Progenitor cell of endocrine pancreas (in vitro differentiated cells): ENCODE measurements around the gene ADGRA3. TPM values are rescaled to one million over a fixed set of nuclear protein-coding genes. Genes with fewer than 3 reads are reported as not detected.

ENCODE experiments used
- DNase-seq: peaks from one replicate; pipeline ENCODE4 v3.0.0; 2021; ENCODE audit warnings: low spot score; ENCODE audit not compliant: unreplicated experiment
- H3K27ac Mint-ChIP-seq: 2 replicates; pipeline ENCODE4 v1.8.0; 2021; ENCODE audit warnings: mild to moderate bottlenecking, moderate library complexity, mixed read lengths
- H3K27me3 Mint-ChIP-seq: 2 replicates; pipeline ENCODE4 v1.8.0; 2021; ENCODE audit warnings: mixed read lengths
- H3K36me3 Mint-ChIP-seq: 2 replicates; pipeline ENCODE4 v1.8.0; 2022; ENCODE audit warnings: mixed read lengths; ENCODE audit not compliant: insufficient read depth
- H3K4me1 Mint-ChIP-seq: 2 replicates; pipeline ENCODE4 v1.8.0; 2021; ENCODE audit warnings: low read depth, mixed read lengths
- H3K4me3 Mint-ChIP-seq: 2 replicates; pipeline ENCODE4 v1.8.0; 2021; ENCODE audit warnings: low read depth, mild to moderate bottlenecking, moderate library complexity, mixed read lengths
- H3K9me3 Mint-ChIP-seq: 2 replicates; pipeline ENCODE4 v1.8.0; 2021; ENCODE audit warnings: low read depth, mixed read lengths
- total RNA-seq: library from RNA; stranded (reverse); gene quantifications from 2 replicates; pipeline ENCODE4 v1.2.1, GENCODE V29; 2021
- TF ChIP-seq, protein P1 (sequence below): fragments of 200-600 bp; sonication (generic); IDR thresholded peaks from one replicate; pipeline ENCODE4 v1.5.0; 2021; ENCODE audit warnings: antibody characterized with exemption, mild to moderate bottlenecking; ENCODE audit not compliant: unreplicated experiment

Gene ADGRA3
- total RNA-seq, 1 donor from 2014 or later: 127 TPM

DNA sequence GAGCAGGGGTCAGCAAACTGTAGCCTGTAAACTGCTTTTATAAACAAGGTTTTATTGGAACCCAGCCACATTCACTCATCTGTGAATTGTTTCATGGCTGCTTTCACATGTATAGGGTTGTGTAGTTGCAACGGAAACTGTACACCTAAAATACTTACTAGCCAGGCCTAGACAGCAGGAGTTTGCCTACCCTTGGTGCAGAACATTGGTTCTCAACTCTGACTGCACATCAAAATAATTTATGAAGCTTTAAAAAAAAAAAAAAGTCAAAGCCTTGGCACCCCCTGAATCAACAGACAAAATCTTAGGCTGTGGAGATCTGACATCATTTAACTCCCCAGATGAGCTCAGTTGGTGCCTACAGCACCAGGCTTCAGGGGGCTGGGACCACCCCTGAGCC lies 27.8 kb downstream of the ADGRA3 start:
- H3K27me3 Mint-ChIP-seq: no peaks in the 10 kb centered on the region
- peaks cover 6% of the 10 kb centered on the region for H3K36me3 Mint-ChIP-seq
- no peak for DNase-seq
- no peak overlapping the region for H3K4me3 Mint-ChIP-seq
- TF ChIP-seq, protein P1, sequence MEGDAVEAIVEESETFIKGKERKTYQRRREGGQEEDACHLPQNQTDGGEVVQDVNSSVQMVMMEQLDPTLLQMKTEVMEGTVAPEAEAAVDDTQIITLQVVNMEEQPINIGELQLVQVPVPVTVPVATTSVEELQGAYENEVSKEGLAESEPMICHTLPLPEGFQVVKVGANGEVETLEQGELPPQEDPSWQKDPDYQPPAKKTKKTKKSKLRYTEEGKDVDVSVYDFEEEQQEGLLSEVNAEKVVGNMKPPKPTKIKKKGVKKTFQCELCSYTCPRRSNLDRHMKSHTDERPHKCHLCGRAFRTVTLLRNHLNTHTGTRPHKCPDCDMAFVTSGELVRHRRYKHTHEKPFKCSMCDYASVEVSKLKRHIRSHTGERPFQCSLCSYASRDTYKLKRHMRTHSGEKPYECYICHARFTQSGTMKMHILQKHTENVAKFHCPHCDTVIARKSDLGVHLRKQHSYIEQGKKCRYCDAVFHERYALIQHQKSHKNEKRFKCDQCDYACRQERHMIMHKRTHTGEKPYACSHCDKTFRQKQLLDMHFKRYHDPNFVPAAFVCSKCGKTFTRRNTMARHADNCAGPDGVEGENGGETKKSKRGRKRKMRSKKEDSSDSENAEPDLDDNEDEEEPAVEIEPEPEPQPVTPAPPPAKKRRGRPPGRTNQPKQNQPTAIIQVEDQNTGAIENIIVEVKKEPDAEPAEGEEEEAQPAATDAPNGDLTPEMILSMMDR: no peak
- peaks cover 65% of the 10 kb centered on the region for H3K4me1 Mint-ChIP-seq
- peaks cover 5% of the 10 kb centered on the region for H3K9me3 Mint-ChIP-seq
- H3K27ac Mint-ChIP-seq: peak overlapping the region; percentile 22

DNA sequence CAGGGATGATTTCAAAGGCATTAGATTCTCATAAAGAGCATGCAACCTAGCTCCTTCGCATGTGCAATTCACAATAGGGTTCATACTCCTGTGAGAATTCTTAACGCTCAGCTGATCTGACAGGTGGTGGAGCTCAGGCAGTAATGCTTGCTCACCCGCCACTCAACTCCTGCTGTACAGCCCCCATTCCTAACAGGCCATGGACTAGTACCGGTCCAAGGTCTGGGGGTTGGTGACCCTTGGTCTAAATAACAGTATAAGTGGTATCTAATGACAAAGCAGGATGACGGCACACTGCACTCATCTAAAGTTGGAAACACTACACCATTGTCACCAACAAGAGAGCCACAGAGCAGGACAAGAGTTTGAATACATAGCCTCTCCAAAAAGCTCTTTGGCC lies 28.5 kb downstream of the ADGRA3 start:
- H3K4me3 Mint-ChIP-seq: no peak overlapping the region
- H3K27me3 Mint-ChIP-seq: no peaks in the 10 kb centered on the region
- TF ChIP-seq, protein P1: no peak
- DNase-seq: no peak
- peaks cover 5% of the 10 kb centered on the region for H3K9me3 Mint-ChIP-seq
- H3K36me3 Mint-ChIP-seq: peaks cover 6% of the 10 kb centered on the region
- peaks cover 63% of the 10 kb centered on the region for H3K4me1 Mint-ChIP-seq
- no peak overlapping the region for H3K27ac Mint-ChIP-seq

DNA sequence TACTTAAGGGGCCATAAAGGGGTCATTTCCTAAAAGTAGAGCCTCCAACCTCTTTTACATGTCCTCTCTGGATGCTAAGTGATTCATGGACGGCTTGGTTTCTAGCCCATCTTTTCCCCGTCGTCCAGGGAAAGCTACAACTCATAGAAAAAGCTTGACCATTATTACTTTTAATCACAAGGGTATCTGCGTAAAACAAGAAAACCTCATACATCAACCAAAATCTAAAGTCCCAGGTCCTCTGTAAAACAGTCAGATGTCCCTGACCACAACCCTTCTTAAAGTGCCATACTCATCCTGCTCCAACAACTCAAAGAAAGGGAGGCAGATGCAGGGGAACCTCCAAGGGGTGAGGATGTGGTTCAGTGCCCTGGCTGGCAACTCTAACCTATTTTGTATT lies 29.6 kb downstream of the ADGRA3 start:
- TF ChIP-seq, protein P1: no peak
- Mint-ChIP-seq H3K4me1 (peaks cover 60% of the 10 kb centered on the region), H3K9me3 (peaks cover 5% of the 10 kb centered on the region), H3K36me3 (peaks cover 6% of the 10 kb centered on the region), H3K27me3 (no peaks in the 10 kb centered on the region), H3K27ac (no peak overlapping the region), H3K4me3 (no peak overlapping the region)
- DNase-seq: no peak

DNA sequence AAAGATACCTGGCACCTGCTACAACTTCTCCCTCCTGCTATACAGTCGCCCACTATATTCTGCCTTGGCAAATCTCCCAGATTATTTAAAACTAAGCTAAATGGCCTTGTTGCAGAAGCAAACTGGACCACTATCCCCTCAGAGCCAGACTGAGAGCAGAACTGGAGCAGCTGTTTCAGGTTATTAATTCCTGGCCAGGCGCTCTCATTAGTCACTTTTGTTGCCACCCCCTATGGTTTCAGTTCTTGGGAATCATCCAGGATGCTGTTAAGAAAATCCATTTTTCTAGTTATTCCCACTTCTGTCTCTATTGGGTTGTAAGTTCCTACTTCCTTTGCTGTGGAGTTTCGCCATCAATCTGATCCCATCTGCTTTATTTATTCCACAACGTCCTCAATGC lies 30.1 kb downstream of the ADGRA3 start:
- H3K27me3 Mint-ChIP-seq: no peaks in the 10 kb centered on the region
- no peak for DNase-seq
- TF ChIP-seq, protein P1: no peak
- H3K36me3 Mint-ChIP-seq: peaks cover 6% of the 10 kb centered on the region
- H3K9me3 Mint-ChIP-seq: peaks cover 5% of the 10 kb centered on the region
- H3K27ac Mint-ChIP-seq: peak overlapping the region; percentile 47
- no peak overlapping the region for H3K4me3 Mint-ChIP-seq
- peaks cover 62% of the 10 kb centered on the region for H3K4me1 Mint-ChIP-seq

DNA sequence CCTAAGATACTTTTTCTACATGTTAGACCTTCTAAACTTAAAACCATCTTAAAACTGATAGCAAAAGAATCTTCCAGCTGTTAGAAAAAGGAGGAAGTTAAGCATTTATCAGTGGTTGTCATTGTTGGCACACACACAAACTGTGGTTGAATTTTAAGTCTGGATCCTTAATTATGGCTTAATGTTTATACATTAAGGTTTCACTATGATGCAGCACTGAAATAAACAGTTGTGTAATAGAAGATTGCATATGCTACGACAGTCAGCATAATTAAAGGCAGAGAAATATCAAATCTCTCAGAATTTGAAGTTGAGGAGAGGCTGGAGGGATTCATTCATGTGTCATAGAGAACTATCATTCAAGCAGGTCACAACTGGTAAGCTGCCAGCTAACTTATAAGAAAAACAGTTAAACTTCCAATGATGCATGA lies 32.3 kb downstream of the ADGRA3 start:
- Mint-ChIP-seq H3K27ac (no peak overlapping the region), H3K4me1 (peaks cover 53% of the 10 kb centered on the region), H3K27me3 (no peaks in the 10 kb centered on the region), H3K9me3 (peaks cover under 1% of the 10 kb centered on the region), H3K36me3 (peaks cover 10% of the 10 kb centered on the region), H3K4me3 (no peak overlapping the region)
- no peak for DNase-seq
- TF ChIP-seq, protein P1: no peak
